Activated CD8-positive, alpha-beta memory T cell treated with anti-CD3 and anti-CD28 coated beads, Interleukin-2, amount 10 ng/mL, durations not matched to agents 7 days and 5 days (primary cell): ENCODE measurements around the gene CNTNAP2. TPM values are rescaled to one million over a fixed set of nuclear protein-coding genes. Genes with fewer than 3 reads are reported as not detected.

ENCODE experiments used
- ATAC-seq: fragments of 150-1000 bp; cut with Tn5 transposase; one replicate; pipeline ENCODE4 v1.10.0; 2021; ENCODE audit warnings: moderate library complexity
- CTCF ChIA-PET: fragments of 350-600 bp; sonication (Branson Sonifier 250); formaldehyde crosslinking; loops from one replicate; lab custom pipeline; 2021; ENCODE audit warnings: antibody characterized with exemption; lab: Charles Lee
- DNase-seq: peaks from one replicate; pipeline ENCODE4 v3.0.0-alpha.2; 2020
- H3K27ac Mint-ChIP-seq: one replicate; pipeline ENCODE4 v1.8.0; 2021; ENCODE audit warnings: mild to moderate bottlenecking, mixed read lengths
- H3K27me3 Mint-ChIP-seq: one replicate; pipeline ENCODE4 v1.8.0; 2021; ENCODE audit warnings: mixed read lengths
- H3K36me3 Mint-ChIP-seq: one replicate; pipeline ENCODE4 v1.8.0; 2021; ENCODE audit warnings: mild to moderate bottlenecking, mixed read lengths
- H3K4me1 Mint-ChIP-seq: one replicate; pipeline ENCODE4 v1.8.0; 2021; ENCODE audit warnings: mixed read lengths
- H3K4me3 Mint-ChIP-seq: one replicate; pipeline ENCODE4 v1.8.0; 2021; ENCODE audit warnings: mild to moderate bottlenecking, moderate library complexity, mixed read lengths
- H3K9me3 Mint-ChIP-seq: one replicate; pipeline ENCODE4 v1.8.0; 2022; ENCODE audit warnings: low read depth, mixed read lengths
- total RNA-seq, 2 experiments: library from RNA; stranded (reverse); gene quantifications; one replicate each; pipeline ENCODE4 v1.2.3, GENCODE V29; 2021

The CNTNAP2 gene
- total RNA-seq, 2 experiments from 2014 or later = not detected

GRCh38 chr7:147968046-147968610 lies 1851.5 kb downstream of the CNTNAP2 start:
- Mint-ChIP-seq H3K36me3 (no peaks in the 10 kb centered on the region), H3K4me3 (no peak overlapping the region), H3K9me3 (peaks cover 2% of the 10 kb centered on the region), H3K27me3 (no peaks in the 10 kb centered on the region), H3K4me1 (no peaks in the 10 kb centered on the region), H3K27ac (no peak overlapping the region)
- no peak for DNase-seq
- CTCF ChIA-PET = no interaction called here
- no peak for ATAC-seq

- no peaks in the 10 kb centered on the region for H3K9me3 Mint-ChIP-seq
- H3K36me3 Mint-ChIP-seq = no peaks in the 10 kb centered on the region
- no peaks in the 10 kb centered on the region for H3K27me3 Mint-ChIP-seq
- DNase-seq (no peak), ATAC-seq (no peak)
- CTCF ChIA-PET = no interaction called here
- no peak overlapping the region for H3K4me3 Mint-ChIP-seq
- no peaks in the 10 kb centered on the region for H3K4me1 Mint-ChIP-seq
- no peak overlapping the region for H3K27ac Mint-ChIP-seq
These were observed 1855.1 kb downstream of the CNTNAP2 start for GRCh38 chr7:147971606-147972110.

GRCh38 chr7:147978201-147978600 lies 1861.6 kb downstream of the CNTNAP2 start:
- no peaks in the 10 kb centered on the region for H3K36me3 Mint-ChIP-seq
- no peaks in the 10 kb centered on the region for H3K27me3 Mint-ChIP-seq
- CTCF ChIA-PET = no interaction called here
- DNase-seq (no peak), ATAC-seq (no peak)
- H3K27ac Mint-ChIP-seq = no peak overlapping the region
- no peaks in the 10 kb centered on the region for H3K4me1 Mint-ChIP-seq
- no peak overlapping the region for H3K4me3 Mint-ChIP-seq
- no peaks in the 10 kb centered on the region for H3K9me3 Mint-ChIP-seq

- no peak overlapping the region for H3K27ac Mint-ChIP-seq
- ATAC-seq = no peak
- H3K9me3 Mint-ChIP-seq = no peaks in the 10 kb centered on the region
- H3K4me3 Mint-ChIP-seq = no peak overlapping the region
- no peaks in the 10 kb centered on the region for H3K36me3 Mint-ChIP-seq
- DNase-seq = no peak
- H3K27me3 Mint-ChIP-seq = no peaks in the 10 kb centered on the region
- no peaks in the 10 kb centered on the region for H3K4me1 Mint-ChIP-seq
- CTCF ChIA-PET = no interaction called here
These were observed 1862.0 kb downstream of the CNTNAP2 start for GRCh38 chr7:147978651-147979050.

DNA sequence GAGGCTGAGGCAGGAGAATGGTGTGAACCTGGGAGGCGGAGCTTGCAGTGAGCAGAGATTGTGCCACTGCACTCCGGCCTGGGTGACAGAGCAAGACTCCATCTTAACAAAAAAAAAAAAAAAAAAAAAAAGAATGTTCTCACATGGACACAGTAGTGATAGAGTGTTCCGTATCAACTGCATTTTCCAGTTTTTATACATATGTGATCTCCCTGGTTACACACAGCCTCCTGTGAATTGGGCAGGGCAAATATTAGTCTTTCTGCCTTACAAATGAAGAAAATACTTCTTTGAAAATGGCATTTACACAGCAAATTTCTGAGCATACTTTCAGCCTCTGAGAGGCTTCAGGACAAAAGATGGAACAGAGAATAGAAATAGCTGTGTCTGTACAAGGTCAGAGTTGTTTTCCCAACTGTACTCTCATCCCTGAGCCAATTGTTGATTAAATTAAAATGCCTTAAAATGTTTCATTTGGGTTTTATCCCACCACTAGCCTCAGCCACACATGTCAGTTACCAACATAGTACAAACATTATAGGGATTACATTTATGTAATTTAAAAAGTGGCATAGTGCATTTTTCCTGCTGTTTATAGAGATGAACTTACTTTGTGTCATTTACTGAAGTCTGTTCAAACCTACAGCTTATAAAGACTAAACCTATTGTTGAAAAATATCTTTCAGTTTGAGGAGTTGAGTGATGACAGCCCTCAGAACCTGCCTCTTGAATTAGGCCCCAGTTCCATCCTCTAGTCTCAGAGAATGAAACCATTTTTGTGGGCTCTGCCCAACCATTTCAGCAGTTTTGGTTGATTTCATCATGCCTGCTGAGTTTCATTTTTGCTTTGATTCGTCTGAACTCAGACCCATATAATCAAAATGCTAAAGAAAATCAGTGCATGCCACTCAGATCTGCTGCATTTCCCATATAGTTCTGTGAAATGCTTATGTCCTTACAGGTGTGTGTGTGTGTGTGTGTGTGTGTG lies 1864.5 kb downstream of the CNTNAP2 start:
- H3K36me3 Mint-ChIP-seq = no peaks in the 10 kb centered on the region
- ATAC-seq = no peak

GRCh38 chr7:147982307-147982706 lies 1865.7 kb downstream of the CNTNAP2 start:
- no peaks in the 10 kb centered on the region for H3K4me1 Mint-ChIP-seq
- ATAC-seq (no peak), DNase-seq (no peak)
- no peaks in the 10 kb centered on the region for H3K27me3 Mint-ChIP-seq
- CTCF ChIA-PET = no interaction called here
- no peak overlapping the region for H3K4me3 Mint-ChIP-seq
- H3K9me3 Mint-ChIP-seq = no peaks in the 10 kb centered on the region
- no peaks in the 10 kb centered on the region for H3K36me3 Mint-ChIP-seq
- H3K27ac Mint-ChIP-seq = no peak overlapping the region

More for the DNA sequence above, 1864.5 kb downstream of the CNTNAP2 start:
- Mint-ChIP-seq H3K27ac (no peak overlapping the region), H3K27me3 (no peaks in the 10 kb centered on the region), H3K9me3 (no peaks in the 10 kb centered on the region), H3K4me1 (no peaks in the 10 kb centered on the region), H3K4me3 (no peak overlapping the region)
- DNase-seq = no peak
- CTCF ChIA-PET = no interaction called here

DNA sequence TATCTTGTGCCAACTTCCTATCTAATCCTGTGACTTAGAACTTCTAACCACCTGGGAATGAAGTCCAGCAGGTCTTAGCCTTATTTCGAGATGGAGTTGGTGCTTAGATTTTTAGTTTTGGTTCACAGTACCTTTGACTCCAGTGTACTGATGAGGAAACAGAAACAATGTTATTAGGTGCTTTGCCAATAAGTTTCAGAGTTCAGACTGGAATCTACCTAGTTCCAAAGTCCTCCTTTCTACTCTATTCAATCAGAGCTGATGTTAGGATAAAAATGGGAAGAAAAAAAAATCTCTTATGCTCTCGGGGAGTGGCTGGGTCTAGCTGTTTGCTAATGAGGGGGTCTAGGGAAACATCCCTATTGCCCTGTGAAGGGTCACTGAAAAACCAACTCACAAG lies 1867.7 kb downstream of the CNTNAP2 start:
- ATAC-seq (no peak), DNase-seq (no peak)
- H3K9me3 Mint-ChIP-seq = no peaks in the 10 kb centered on the region
- CTCF ChIA-PET = no interaction called here
- no peaks in the 10 kb centered on the region for H3K36me3 Mint-ChIP-seq
- no peaks in the 10 kb centered on the region for H3K4me1 Mint-ChIP-seq
- H3K27ac Mint-ChIP-seq = no peak overlapping the region
- no peak overlapping the region for H3K4me3 Mint-ChIP-seq
- H3K27me3 Mint-ChIP-seq = no peaks in the 10 kb centered on the region

DNA sequence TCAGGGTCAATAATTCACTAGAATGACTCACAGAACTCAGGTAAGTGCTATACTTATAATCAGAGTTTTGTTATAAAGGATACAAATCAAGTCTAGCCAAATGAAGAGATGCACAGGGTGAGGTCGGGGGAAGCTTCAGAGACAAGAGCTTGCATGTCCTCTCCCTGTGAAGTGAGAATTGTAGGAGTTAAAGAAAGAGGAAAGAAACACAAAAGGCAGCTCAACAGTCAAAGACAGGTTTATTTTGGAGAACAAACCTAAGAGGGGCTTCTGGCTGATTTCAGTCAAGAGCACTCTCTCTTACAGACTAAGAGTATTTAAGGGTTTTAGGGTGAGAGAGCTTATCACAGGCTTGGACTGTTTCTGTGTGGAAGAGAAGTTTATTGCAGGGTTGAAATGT lies 1873.5 kb downstream of the CNTNAP2 start:
- ATAC-seq = no peak
- H3K36me3 Mint-ChIP-seq = no peaks in the 10 kb centered on the region
- H3K4me3 Mint-ChIP-seq = no peak overlapping the region

GRCh38 chr7:147990942-147991341 lies 1874.3 kb downstream of the CNTNAP2 start:
- no peak overlapping the region for H3K27ac Mint-ChIP-seq
- H3K4me3 Mint-ChIP-seq = no peak overlapping the region
- CTCF ChIA-PET = no interaction called here
- H3K27me3 Mint-ChIP-seq = no peaks in the 10 kb centered on the region
- DNase-seq = no peak
- ATAC-seq = no peak
- H3K4me1 Mint-ChIP-seq = no peaks in the 10 kb centered on the region
- no peaks in the 10 kb centered on the region for H3K36me3 Mint-ChIP-seq
- H3K9me3 Mint-ChIP-seq = no peaks in the 10 kb centered on the region

More for the DNA sequence above, 1873.5 kb downstream of the CNTNAP2 start:
- CTCF ChIA-PET = no interaction called here
- no peaks in the 10 kb centered on the region for H3K9me3 Mint-ChIP-seq
- no peak for DNase-seq
- no peak overlapping the region for H3K27ac Mint-ChIP-seq
- H3K27me3 Mint-ChIP-seq = no peaks in the 10 kb centered on the region
- no peaks in the 10 kb centered on the region for H3K4me1 Mint-ChIP-seq

- Mint-ChIP-seq H3K36me3 (no peaks in the 10 kb centered on the region), H3K9me3 (no peaks in the 10 kb centered on the region), H3K27me3 (no peaks in the 10 kb centered on the region), H3K27ac (no peak overlapping the region), H3K4me1 (no peaks in the 10 kb centered on the region), H3K4me3 (no peak overlapping the region)
- CTCF ChIA-PET = no interaction called here
- no peak for ATAC-seq
- DNase-seq = no peak
These were observed 1876.1 kb downstream of the CNTNAP2 start for GRCh38 chr7:147992698-147993097.

DNA sequence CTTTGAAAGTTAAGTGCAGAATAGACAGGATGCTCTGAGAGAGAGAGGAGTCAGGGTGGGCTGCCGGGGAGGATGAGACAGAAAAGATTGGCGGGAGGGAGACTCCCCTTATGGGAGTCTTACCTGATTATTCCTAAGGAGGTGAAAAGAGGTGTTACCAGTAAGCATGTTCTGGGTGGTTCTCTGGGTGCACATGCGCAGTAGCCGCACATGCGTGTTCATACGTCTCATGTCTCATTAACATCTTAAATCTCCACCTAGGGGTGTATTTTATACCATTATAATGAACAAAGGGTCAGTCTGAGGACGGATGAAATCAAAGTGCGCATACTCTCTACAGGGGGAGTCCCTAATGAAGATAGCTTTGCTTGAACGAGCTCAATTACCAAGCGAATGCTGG lies 1881.0 kb downstream of the CNTNAP2 start:
- Mint-ChIP-seq H3K27me3 (no peaks in the 10 kb centered on the region), H3K4me1 (no peaks in the 10 kb centered on the region)
- CTCF ChIA-PET = no interaction called here

GRCh38 chr7:147999962-148000361 lies 1883.4 kb downstream of the CNTNAP2 start:
- DNase-seq = no peak
- no peak for ATAC-seq
- Mint-ChIP-seq H3K27me3 (no peaks in the 10 kb centered on the region), H3K4me1 (no peaks in the 10 kb centered on the region), H3K9me3 (peaks cover 3% of the 10 kb centered on the region), H3K4me3 (no peak overlapping the region), H3K36me3 (no peaks in the 10 kb centered on the region), H3K27ac (no peak overlapping the region)
- CTCF ChIA-PET = no interaction called here

More for the DNA sequence above, 1881.0 kb downstream of the CNTNAP2 start:
- H3K36me3 Mint-ChIP-seq = no peaks in the 10 kb centered on the region
- no peak overlapping the region for H3K27ac Mint-ChIP-seq
- peaks cover 3% of the 10 kb centered on the region for H3K9me3 Mint-ChIP-seq
- H3K4me3 Mint-ChIP-seq = no peak overlapping the region
- DNase-seq (no peak), ATAC-seq (no peak)

GRCh38 chr7:148011753-148012152 lies 1895.2 kb downstream of the CNTNAP2 start:
- no peaks in the 10 kb centered on the region for H3K36me3 Mint-ChIP-seq
- no peak for ATAC-seq
- CTCF ChIA-PET = no interaction called here
- no peak overlapping the region for H3K27ac Mint-ChIP-seq
- no peak overlapping the region for H3K4me3 Mint-ChIP-seq
- H3K4me1 Mint-ChIP-seq = no peaks in the 10 kb centered on the region
- H3K27me3 Mint-ChIP-seq = no peaks in the 10 kb centered on the region
- H3K9me3 Mint-ChIP-seq = no peaks in the 10 kb centered on the region
- no peak for DNase-seq

GRCh38 chr7:148014001-148014400 lies 1897.4 kb downstream of the CNTNAP2 start:
- Mint-ChIP-seq H3K27me3 (no peaks in the 10 kb centered on the region), H3K4me3 (no peak overlapping the region), H3K27ac (no peak overlapping the region), H3K36me3 (no peaks in the 10 kb centered on the region), H3K4me1 (no peaks in the 10 kb centered on the region), H3K9me3 (no peaks in the 10 kb centered on the region)
- CTCF ChIA-PET = no interaction called here
- ATAC-seq = no peak
- no peak for DNase-seq
